GM19239 (cell line): ENCODE data around the gene SPTLC1.
"Not testable (repeated sequence)": the region's sequence is repeated elsewhere in the genome, so short reads cannot be mapped to it uniquely, and the experiment has no call there.

Experiments
- DNase-seq: peaks from one replicate; pipeline ENCODE4 v3.0.0; 2011; ENCODE audit warnings: low spot score; ENCODE audit not compliant: insufficient read length
- FAIRE-seq: peaks from 2 replicates; lab custom pipeline; 2011; peaks lifted over from hg19 to GRCh38; lab: Jason Lieb, UNC

SPTLC1 gene

GRCh38 chr9:92036756-92037155 is 78.5 kb downstream of the SPTLC1 start:
- DNase-seq (no peak), FAIRE-seq (no peak)

- DNase-seq (no peak), FAIRE-seq (no peak)
Observed at GRCh38 chr9:92036411-92036746, 78.8 kb downstream of the SPTLC1 start.

DNA sequence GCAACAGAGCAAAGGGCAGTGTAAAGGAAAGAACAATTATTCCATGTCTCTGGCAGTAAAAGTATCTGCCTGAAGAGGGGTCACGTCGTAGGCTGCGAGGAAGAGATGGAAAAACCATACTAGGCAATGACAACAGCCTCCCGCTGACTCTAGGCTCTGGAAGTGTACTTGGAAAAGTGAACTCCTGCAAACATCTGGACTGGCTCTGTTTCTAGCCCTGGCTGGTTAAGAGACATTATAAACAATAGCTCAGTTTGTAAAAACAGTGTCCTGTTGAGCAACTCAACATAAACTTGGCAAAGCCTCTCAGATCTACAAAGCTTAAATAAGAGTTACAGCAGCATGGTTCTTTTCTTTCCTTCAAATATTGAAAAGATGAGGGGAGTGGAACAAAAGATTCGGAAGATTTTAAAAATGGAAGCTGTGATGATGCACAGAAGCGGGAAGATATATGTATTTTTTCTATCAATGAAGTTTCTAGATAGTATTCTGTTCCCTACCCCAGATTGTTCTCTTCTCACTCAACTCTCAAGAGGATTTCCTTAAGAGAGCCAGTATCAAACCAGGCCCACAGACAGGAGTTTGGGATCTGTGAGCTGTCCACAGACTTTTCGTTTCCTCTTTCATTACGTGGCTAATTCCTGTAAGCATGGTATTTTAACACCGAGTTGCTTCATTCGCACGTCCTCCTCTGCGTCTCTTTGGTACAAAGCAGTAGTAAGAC is 79.4 kb downstream of the SPTLC1 start:
- no peak for FAIRE-seq

GRCh38 chr9:92035146-92035545 is 80.1 kb downstream of the SPTLC1 start:
- no peak for DNase-seq
- no peak for FAIRE-seq

More for the DNA sequence above, 79.4 kb downstream of the SPTLC1 start:
- no peak for DNase-seq

DNA sequence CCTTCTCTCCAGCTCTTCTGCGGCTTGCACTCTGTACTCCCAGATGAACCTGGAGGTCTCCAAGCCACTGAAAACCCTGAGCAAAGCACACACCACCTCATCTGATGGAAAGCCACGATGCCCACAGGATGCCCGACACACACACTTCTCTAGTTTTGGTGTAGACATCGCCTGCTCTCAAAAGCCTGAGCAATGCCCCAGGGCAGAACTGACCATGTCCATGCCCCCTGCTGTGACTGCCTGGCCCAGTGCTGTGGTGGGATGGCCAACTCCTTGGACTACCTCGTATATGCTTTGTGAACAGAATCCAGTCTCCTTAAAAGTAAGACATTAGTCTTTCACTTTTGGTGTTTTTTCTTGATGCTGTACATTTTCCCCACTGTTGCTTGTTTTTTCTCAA is 81.2 kb downstream of the SPTLC1 start:
- no peak for FAIRE-seq

DNA sequence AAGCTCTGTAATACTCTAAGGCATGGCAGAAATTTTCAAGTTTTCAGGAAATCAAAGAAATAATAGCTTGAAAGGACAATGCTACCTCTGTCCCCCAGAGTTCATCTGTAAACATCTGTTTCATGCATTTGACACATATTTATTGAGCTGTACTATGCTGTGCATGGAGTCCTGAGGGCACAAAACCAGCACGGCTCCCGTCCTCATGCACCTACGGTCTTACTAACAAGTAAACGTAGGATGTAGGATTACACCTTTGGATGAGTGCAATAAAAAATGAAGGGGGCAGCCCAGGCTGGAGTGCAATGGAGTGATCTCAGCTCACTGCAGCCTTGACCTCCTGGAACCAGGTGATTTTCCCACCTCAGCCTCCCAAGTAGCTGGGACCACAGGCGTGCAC is 81.9 kb downstream of the SPTLC1 start:
- DNase-seq (no peak), FAIRE-seq (no peak)

More for the DNA sequence above, 81.2 kb downstream of the SPTLC1 start:
- no peak for DNase-seq

GRCh38 chr9:92032891-92033290 is 82.3 kb downstream of the SPTLC1 start:
- FAIRE-seq (no peak), DNase-seq (no peak)

DNA sequence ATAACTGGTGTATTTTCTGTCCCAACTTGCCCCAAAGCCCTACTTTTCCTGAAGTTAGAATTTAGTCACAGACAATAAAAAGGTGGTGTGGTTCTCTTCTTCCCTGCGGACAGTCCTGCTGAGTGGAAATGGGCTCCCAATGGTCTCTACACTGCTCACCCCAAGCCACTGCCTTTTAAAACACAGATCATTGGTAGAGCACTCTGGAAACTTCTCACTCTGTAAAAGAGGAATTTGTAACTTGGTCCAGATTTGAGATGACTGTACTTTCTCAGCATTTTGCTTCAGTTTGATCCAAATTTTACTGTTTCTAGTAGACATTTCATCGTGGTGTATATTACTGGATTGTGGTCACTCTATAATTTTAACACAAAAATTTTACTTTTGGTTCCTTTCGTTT is 84.8 kb downstream of the SPTLC1 start:
- no peak for FAIRE-seq
- no peak for DNase-seq

DNA sequence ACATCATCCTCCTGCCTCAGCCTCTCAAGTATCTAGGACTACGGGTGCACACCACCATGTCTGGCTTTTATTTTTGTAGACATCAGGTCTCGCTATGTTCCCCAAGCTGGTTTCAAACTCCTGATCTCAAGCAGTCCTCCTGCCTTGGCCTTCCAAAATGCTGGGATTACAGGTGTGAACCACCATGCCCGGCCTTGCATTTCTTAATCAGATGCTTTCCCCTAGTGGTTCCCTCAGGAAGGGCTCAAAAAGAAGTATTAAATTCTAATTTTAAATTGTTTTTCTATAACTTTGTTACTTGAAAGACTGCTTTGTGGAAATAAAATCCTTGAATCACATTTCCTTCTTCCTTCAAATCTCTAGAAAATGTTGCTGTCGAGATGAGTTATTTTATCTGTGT is 85.7 kb downstream of the SPTLC1 start:
- FAIRE-seq (no peak), DNase-seq (no peak)

DNA sequence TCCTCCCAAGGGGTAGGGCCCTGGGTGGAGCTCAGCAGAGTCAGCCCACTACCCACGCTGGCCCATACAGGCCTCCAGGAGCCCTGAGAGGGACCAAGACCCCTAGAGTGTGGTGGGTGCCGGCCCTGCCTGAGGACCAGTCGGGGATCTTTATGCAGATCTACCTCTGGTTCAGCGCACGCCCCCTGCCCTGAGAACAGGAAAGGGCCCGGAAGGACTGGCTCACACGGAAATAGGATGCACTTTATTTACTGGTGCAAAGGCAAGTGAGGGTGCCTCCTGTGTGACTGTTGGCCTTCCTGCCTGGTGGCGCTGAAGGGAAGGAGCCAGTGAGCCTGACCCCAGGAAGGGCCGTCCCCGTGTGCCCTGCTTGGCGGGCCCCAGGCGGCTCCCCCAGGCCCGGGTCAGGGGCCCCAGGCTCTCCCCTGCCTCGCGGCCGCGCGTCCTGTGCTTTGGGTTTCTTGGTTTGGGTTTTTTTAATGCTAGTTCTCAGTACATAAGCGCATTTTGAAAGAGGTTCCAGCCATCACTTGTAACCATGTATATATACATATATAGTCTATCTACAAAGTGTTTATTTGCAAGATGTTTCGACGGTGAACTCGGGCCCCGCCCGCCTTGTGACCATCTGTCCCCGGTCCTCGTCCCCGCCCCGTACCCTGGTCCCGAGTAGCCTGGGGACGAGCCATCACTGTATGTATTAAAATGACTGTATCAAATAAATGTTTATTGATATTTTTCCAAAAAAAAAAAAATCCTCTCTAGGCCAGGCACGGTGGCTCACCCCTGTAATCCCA is 88.8 kb downstream of the SPTLC1 start:
- DNase-seq = no peak
- no peak for FAIRE-seq

- FAIRE-seq, DNase-seq: not testable (repeated sequence)
Observed at GRCh38 chr9:92021785-92022541, 93.2 kb downstream of the SPTLC1 start.

DNA sequence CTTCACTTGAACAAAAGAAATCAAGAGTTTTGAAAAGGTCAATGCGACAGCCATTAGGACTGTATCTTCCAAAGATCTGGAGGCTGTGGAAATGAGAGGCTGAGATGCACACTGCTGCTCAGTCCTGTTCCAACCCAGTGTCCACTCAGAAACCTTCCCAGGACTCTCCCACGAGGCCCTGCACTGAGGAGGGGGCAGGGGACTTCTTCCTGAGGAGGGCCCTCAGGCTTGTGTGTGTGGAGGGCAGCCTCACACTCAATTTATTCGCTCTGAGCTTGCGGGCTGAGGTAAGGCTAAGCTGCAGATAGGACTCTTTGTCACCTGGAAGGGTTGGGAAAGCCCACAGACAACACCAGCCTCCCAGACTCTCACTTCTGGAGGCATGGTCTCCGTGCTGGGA is 95.6 kb downstream of the SPTLC1 start:
- DNase-seq (no peak), FAIRE-seq (no peak)

DNA sequence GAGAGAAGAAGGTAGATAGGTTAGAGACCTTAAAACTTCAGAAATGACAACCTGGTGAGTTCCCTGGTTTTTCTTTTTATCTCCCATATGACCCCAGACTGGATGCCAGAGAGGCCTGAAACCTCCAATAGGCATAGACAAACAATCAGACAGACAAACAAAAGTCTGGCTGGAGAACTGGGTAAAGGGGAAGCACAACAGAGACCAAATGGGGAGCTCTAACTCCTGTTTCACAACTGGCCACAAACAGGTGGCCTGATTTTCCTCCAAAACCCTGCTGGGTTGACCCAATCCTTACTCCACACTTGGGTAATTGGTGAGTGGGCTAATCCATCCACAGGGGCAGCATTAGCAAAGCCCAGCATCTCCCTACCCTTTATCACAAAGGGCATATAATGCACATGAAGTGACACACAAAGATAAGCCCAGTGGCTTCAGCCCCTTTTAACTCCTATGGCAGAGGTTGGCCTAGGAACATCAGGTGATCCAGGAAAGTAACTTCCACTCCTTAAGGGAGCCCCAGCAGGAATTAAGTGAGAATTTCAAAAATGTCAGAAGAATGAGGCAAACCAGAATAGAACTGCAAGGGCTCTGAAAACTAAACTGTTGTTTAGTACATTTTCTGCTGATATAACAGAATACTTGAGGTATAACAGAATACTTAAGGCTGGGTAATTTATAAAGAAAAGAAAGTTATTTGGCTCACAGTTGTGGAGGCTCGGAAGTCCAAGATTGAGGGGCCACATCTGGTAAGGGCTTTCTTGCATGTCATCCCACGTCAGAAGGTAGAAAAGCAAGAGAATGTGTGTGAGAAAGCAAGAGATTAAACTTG is 104.3 kb downstream of the SPTLC1 start:
- DNase-seq (no peak), FAIRE-seq (no peak)

DNA sequence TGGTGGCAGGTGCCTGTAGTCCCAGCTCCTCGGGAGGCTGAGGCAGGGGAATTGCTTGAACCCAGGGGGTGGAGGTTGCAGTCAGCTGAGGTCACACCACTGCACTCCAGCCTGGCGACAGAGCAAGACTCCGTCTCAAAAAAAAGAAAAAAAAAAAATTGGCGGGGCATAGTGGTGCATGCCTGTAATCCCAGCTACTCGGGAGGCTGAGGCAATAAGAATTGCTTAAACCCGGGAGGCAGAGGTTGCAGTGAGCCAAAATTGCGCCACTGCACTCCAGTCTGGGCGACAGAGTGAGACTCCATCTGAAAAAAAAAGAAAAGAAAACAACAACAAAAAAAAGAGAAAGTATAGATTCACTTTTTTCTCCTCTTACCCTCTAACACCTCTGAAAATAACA is 105.0 kb downstream of the SPTLC1 start:
- not testable (repeated sequence) for DNase-seq, FAIRE-seq

DNA sequence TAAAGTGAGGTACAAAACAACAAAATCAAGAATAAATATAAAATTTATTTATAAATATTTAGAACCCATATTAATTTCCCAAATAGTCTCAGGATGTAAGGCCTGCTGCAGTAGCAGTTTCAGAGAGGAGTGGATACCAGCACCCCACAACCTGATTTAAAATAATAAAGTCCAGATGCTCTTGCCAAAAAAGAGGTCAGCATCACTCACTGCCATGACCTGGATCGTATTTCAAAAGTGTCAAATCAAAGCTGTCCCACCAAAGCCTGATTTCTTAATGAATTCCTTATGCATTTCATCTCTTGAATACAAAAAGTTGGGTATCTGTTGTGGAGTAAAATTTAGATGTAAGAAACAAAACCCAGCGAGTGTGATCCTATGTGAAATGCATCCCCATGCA is 107.2 kb downstream of the SPTLC1 start:
- FAIRE-seq (no peak), DNase-seq (no peak)

DNA sequence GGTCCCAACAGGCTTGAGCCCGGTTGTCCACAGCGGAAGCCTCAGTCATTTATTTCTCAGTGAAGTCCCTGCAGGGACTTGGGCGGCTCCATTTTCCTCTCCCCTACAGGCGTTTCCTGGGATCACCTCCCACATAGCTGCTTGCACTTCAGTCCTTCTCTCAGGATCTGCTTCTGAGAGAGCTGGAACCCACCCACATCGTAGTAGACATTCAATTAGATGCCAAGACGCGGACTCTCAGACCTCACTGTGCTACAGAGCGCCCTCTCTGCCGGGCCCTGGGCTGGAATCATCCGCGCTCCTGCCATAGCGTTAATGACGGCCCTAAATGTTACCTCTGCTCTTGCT is 111.2 kb downstream of the SPTLC1 start:
- no peak for DNase-seq
- FAIRE-seq = no peak

DNA sequence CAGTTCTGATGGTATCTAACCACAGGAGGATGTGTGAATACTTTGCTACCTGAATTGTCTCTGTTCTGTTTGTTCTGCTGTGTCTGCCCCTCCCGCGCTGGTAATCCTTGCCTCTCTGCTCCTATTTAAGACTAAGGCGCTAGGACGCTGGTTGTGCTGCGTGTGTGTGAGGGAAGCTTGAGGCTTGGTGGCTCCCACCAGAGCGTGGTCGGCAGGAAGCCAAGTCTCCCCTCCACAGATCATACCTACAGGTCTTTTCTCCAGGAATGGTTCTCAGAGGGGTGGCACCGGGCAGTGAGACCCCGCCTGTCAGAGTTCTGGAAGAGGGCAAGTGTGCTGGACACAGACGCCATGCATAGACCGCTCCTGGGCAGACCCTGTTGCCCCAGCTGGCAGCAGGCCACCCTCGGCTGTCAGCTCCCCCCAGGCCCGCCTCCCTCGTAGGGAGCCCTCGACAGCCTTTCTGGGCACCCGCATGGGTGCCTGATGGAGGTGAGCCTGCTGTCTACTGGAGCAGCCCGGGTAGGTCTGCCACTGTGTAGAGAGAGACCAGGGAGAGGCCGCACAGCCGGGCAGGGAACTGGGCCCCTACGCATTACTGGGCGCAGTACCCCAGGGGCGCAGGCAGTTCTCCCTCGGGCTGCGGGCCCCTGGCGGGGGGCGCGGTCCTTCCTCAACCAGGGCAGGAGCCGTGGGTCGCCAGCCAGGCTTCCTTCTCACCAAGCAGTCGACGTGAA is 111.7 kb downstream of the SPTLC1 start:
- FAIRE-seq (no peak), DNase-seq (no peak)

DNA sequence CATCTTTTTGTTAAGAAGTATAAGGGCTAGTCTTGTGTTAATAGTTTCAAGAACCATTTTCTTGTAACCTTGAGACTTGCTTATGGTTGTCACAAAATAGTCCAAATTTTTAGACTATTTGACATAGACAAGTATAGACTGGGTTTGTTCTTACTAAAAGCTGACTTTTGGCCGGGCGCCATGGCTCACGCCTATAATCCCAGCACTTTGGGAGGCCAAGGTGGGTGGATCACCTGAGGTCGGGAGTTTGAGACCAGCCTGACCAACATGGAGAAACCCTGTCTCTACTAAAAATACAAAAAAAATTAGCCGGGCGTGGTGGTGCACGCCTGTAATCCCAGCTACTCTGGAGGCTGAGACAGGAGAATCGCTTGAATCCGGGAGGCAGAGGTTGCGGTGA is 113.3 kb downstream of the SPTLC1 start:
- FAIRE-seq, DNase-seq: not testable (repeated sequence)

- FAIRE-seq (no peak), DNase-seq (no peak)
Observed at GRCh38 chr9:92001244-92001643, 114.0 kb downstream of the SPTLC1 start.
